GM23248 (cell line): Measurements from ENCODE around the gene SLC22A2. TPM values are rescaled to one million over a fixed set of nuclear protein-coding genes. Genes with fewer than 3 reads are reported as not detected.

Experiments
- DNase-seq: peaks from one replicate; pipeline ENCODE4 v3.0.0-alpha.2; 2015
- H2AFZ ChIP-seq: fragments of 200-600 bp; sonication (generic); 2 replicates; pipeline ENCODE4 v1.6.1; 2016; ENCODE audit warnings: antibody characterized with exemption
- H3F3A ChIP-seq: fragments of 200-600 bp; sonication (generic); 2 replicates; pipeline ENCODE4 v1.6.1; 2016; ENCODE audit warnings: mild to moderate bottlenecking, antibody characterized with exemption, mixed run types; ENCODE audit not compliant: insufficient read depth
- H3K27ac ChIP-seq: fragments of 200-600 bp; sonication (generic); 2 replicates; pipeline ENCODE4 v1.5.1; 2016; ENCODE audit warnings: mild to moderate bottlenecking
- H3K27me3 ChIP-seq: fragments of 200-600 bp; sonication (generic); replicated peaks from 2 replicates; pipeline ENCODE4 v1.6.1; 2016; ENCODE audit warnings: mild to moderate bottlenecking; ENCODE audit not compliant: insufficient read depth
- H3K36me3 ChIP-seq: fragments of 200-600 bp; sonication (generic); 2 replicates; pipeline ENCODE4 v1.6.1; 2016; ENCODE audit warnings: low read depth, mild to moderate bottlenecking
- H3K4me1 ChIP-seq: fragments of 200-600 bp; sonication (generic); 2 replicates; pipeline ENCODE4 v1.6.1; 2016; ENCODE audit warnings: mild to moderate bottlenecking; ENCODE audit not compliant: insufficient read depth
- H3K4me2 ChIP-seq: fragments of 200-600 bp; sonication (generic); one replicate; pipeline ENCODE4 v1.6.1; 2016; ENCODE audit warnings: mild to moderate bottlenecking; ENCODE audit not compliant: unreplicated experiment
- H3K4me3 ChIP-seq: fragments of 200-600 bp; sonication (generic); 2 replicates; pipeline ENCODE4 v1.5.1; 2016; ENCODE audit warnings: mild to moderate bottlenecking
- H3K79me2 ChIP-seq: fragments of 200-600 bp; sonication (generic); 2 replicates; pipeline ENCODE4 v1.6.1; 2016; ENCODE audit warnings: mild to moderate bottlenecking; ENCODE audit not compliant: insufficient read depth
- H3K9ac ChIP-seq: fragments of 200-600 bp; sonication (generic); 2 replicates; pipeline ENCODE4 v1.6.1; 2016; ENCODE audit warnings: mild to moderate bottlenecking
- H3K9me2 ChIP-seq: fragments of 200-600 bp; sonication (generic); 2 replicates; pipeline ENCODE4 v1.6.1; 2016; ENCODE audit warnings: mixed run types, mild to moderate bottlenecking, moderate library complexity; ENCODE audit not compliant: insufficient read depth
- H3K9me3 ChIP-seq: fragments of 200-600 bp; sonication (generic); one replicate; pipeline ENCODE4 v1.6.1; 2017; ENCODE audit warnings: low read depth
- H4K20me1 ChIP-seq: fragments of 200-600 bp; sonication (generic); 2 replicates; pipeline ENCODE4 v1.6.0; 2016; ENCODE audit not compliant: insufficient read depth
- EZH2 ChIP-seq: fragments of 200-600 bp; sonication (generic); IDR thresholded peaks from 2 replicates; pipeline ENCODE4 v1.6.1; 2018; ENCODE audit warnings: antibody characterized with exemption, mild to moderate bottlenecking; ENCODE audit not compliant: insufficient read depth, poor library complexity, severe bottlenecking
- EZH2phosphoT487 ChIP-seq: fragments of 200-600 bp; sonication (generic); IDR thresholded peaks from 2 replicates; pipeline ENCODE4 v1.6.1; 2018; ENCODE audit warnings: antibody characterized with exemption, moderate library complexity, mild to moderate bottlenecking, low read depth; ENCODE audit not compliant: insufficient read depth
- WGBS, 2 experiments: methylation state at CpG; one replicate each; pipeline ENCODE4 v1.1.6; 2015 to 2017; ENCODE audit warnings: low lambda C conversion rate in 2 of 2, low coverage in 1 of 2; ENCODE audit errors: missing lambda C conversion rate in 2 of 2; 5-methylcytosine and 5-hydroxymethylcytosine counted together
- in situ Hi-C: fragments of 300-500 bp; cut with MboI; formaldehyde crosslinking; loops from 2 replicates; pipeline ENCODE4 v1.15.0; 2020
- polyA plus RNA-seq: library from polyadenylated mRNA; unstranded; fragments of >200 nt; fragmentation: Nextera tagmentation; extraction: Ambion mirVana; gene quantifications from 2 replicates; pipeline ENCODE4 v1.2.1, GENCODE V29; 2016
- total RNA-seq: library from RNA; depleted of rRNA; stranded (reverse); fragments of >200 nt; shearing (Covaris generic); gene quantifications from 2 replicates; pipeline ENCODE4 v1.2.3, GENCODE V29; 2014

SLC22A2 gene
- total and polyA plus RNA-seq, 2 experiments from 2014 or later, result not detected

DNA sequence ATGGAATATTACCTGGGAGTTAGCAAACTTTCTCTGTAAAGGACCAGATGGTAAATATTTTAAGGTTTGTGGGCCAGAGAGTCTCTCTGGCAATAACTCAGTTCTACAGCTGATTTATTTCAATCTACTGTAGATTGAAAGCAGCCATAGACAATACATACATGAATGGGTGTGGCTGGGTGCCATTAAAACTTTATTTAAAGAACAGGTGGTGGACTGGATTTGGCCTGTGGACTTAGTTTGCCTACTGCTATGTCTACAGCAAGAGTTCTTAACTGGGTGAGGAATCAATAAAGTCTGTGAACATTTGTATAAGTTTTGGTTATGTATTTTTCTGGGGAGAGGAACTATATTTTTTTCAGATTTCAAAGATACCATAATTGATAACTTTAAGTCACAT is 55.1 kb downstream of the SLC22A2 start:
- H3K9me2 ChIP-seq, result no peaks in the 10 kb centered on the region
- H3K79me2 ChIP-seq, result no peaks in the 10 kb centered on the region
- H3K4me1 ChIP-seq, result no peaks in the 10 kb centered on the region
- H3F3A ChIP-seq, result no peaks in the 10 kb centered on the region
- H3K27ac ChIP-seq, result no peak overlapping the region
- H3K27me3 ChIP-seq, result no peaks in the 10 kb centered on the region
- no peak overlapping the region for H3K9ac ChIP-seq
- H4K20me1 ChIP-seq, result no peaks in the 10 kb centered on the region
- H2AFZ ChIP-seq, result no peak overlapping the region
- TF ChIP-seq EZH2phosphoT487 (no peak), EZH2 (no peak)
- no peaks in the 10 kb centered on the region for H3K36me3 ChIP-seq
- no peak overlapping the region for H3K4me2 ChIP-seq
- no peaks in the 10 kb centered on the region for H3K9me3 ChIP-seq
- DNase-seq, result no peak
- no peak overlapping the region for H3K4me3 ChIP-seq
- in situ Hi-C loops, result no loop called here

DNA sequence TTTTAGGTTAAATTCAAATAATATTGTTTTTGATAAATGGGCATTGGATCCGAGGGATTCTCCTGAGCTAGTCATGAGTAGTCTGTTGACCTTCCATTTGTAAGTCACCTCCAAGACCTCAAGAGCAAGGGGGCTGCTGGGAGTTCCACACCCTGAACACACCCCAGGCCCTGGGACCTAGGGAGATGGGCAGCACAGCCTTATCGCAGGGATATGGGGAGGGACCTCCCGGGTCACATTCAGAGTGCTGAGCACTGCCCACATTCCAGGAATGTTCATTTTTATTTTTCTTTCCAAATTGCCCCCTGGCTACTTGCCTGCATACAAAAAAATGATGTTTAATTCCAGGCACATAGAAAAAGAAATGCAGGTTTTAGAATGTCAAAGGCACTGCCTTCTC is 55.5 kb downstream of the SLC22A2 start:
- Histone ChIP-seq H2AFZ (no peak overlapping the region), H3K4me3 (no peak overlapping the region), H3K9me2 (no peaks in the 10 kb centered on the region), H3K4me1 (no peaks in the 10 kb centered on the region), H3K4me2 (no peak overlapping the region), H3K9ac (no peak overlapping the region), H3K27ac (no peak overlapping the region), H3F3A (no peaks in the 10 kb centered on the region), H3K36me3 (no peaks in the 10 kb centered on the region), H4K20me1 (no peaks in the 10 kb centered on the region), H3K79me2 (no peaks in the 10 kb centered on the region), H3K9me3 (no peaks in the 10 kb centered on the region), H3K27me3 (no peaks in the 10 kb centered on the region)
- in situ Hi-C loops, result no loop called here
- DNase-seq, result no peak
- 38 to 42% methylated on average over 3 of the region's 3 CpGs for WGBS, 2 experiments
- TF ChIP-seq EZH2phosphoT487, result no peak
- TF ChIP-seq EZH2, result no peak

DNA sequence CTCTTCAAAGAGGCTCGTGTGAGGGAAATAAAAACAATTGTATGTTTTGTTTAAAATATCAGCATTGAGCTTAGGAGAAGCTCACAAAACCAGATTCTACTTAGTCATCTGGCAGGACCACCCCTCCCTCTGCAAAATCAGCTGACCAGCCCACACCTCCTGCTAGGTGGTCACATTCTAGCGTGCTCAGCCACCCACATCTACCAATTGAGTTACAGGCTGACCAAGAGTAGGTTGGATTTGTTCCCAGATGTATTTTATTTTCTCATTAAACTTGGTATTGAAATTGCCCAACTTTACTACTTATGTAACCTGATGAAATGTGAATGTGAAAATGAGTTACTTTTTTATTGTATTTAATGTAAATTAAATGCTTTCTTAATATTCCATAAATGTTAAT is 56.2 kb downstream of the SLC22A2 start:
- Histone ChIP-seq H3K4me2 (no peak overlapping the region), H3K27ac (no peak overlapping the region), H2AFZ (no peak overlapping the region), H3K9me3 (no peaks in the 10 kb centered on the region), H3K4me3 (no peak overlapping the region), H4K20me1 (no peaks in the 10 kb centered on the region), H3K36me3 (no peaks in the 10 kb centered on the region), H3K79me2 (no peaks in the 10 kb centered on the region), H3K9ac (no peak overlapping the region), H3K27me3 (no peaks in the 10 kb centered on the region), H3K4me1 (no peaks in the 10 kb centered on the region), H3F3A (no peaks in the 10 kb centered on the region), H3K9me2 (no peaks in the 10 kb centered on the region)
- in situ Hi-C loops, result no loop called here
- no peak for DNase-seq
- TF ChIP-seq EZH2 (no peak), EZH2phosphoT487 (no peak)
- 18 to 44% methylated on average over 2 of the region's 2 CpGs for WGBS, 2 experiments

DNA sequence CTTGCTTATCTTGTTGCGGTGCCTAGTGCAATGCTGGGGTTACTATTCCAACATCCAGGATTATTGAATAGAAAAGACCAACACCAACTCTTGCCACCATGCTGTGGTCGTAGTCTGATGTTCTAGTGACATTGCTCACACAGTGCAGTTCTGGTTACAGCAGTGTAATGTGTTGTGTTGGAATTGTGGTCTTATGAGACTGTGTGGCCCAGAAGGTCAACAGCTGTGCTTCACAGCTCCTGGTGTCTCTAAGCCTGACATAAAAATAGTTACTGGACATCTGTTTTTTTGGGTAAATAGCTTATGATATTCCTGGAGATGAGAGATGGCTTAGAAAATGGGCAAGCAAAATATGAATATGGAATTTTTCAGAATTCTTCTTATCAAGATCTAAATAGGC is 57.6 kb downstream of the SLC22A2 start:
- Histone ChIP-seq H3K9me2 (no peaks in the 10 kb centered on the region), H3K27me3 (no peaks in the 10 kb centered on the region), H3K4me3 (no peak overlapping the region), H3K4me2 (no peak overlapping the region), H2AFZ (no peak overlapping the region), H3K4me1 (no peaks in the 10 kb centered on the region), H3K9ac (no peak overlapping the region), H3K79me2 (no peaks in the 10 kb centered on the region), H3K27ac (no peak overlapping the region), H4K20me1 (no peaks in the 10 kb centered on the region), H3K36me3 (no peaks in the 10 kb centered on the region), H3F3A (no peaks in the 10 kb centered on the region), H3K9me3 (no peaks in the 10 kb centered on the region)
- WGBS, 2 experiments, result 46 to 57% methylated on average over 2 of the region's 2 CpGs
- no peak for DNase-seq
- in situ Hi-C loops, result no loop called here
- TF ChIP-seq EZH2, result no peak
- no peak for TF ChIP-seq EZH2phosphoT487

DNA sequence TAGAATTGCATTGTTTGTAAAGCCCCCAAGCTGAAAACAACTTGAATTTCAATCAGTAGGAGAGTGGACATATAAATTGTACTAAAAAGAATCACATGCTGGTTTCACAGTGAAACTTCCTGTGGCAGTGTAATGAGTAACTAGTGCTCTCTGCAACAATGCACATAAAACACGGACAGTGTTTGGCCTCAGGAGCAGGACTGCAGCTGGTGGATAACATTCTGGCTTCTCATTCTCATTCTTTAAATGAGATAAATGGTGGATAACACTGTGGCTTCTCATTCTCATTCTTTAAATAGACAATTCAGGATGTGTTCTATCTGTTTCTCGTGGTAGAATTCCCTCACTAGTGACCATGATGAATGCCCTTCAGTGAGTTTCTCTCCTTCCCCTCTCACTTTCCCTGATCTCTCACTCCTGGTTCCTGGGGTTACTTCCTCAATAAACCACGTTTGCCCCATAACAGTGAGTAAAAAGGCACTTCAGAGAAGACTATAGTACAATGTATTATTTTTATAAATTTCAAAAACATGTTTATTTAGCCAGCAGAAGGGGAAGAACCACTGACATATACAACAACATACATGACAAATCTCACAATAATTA is 59.9 kb downstream of the SLC22A2 start:
- H4K20me1 ChIP-seq, result no peaks in the 10 kb centered on the region
- no peaks in the 10 kb centered on the region for H3K27me3 ChIP-seq
- no peak for DNase-seq
- H3F3A ChIP-seq, result no peaks in the 10 kb centered on the region
- H3K4me3 ChIP-seq, result no peak overlapping the region
- no peak overlapping the region for H3K27ac ChIP-seq
- H3K79me2 ChIP-seq, result no peaks in the 10 kb centered on the region
- no peaks in the 10 kb centered on the region for H3K9me2 ChIP-seq
- no peak overlapping the region for H2AFZ ChIP-seq
- WGBS, 2 experiments, result 5 to 9% methylated on average over 3 of the region's 3 CpGs
- no peak overlapping the region for H3K4me2 ChIP-seq
- TF ChIP-seq EZH2phosphoT487 (no peak), EZH2 (no peak)
- no peaks in the 10 kb centered on the region for H3K9me3 ChIP-seq
- H3K4me1 ChIP-seq, result no peaks in the 10 kb centered on the region
- in situ Hi-C loops, result no loop called here
- H3K9ac ChIP-seq, result no peak overlapping the region
- no peaks in the 10 kb centered on the region for H3K36me3 ChIP-seq
